ENCODE measurements around the gene GRK5.

- TF ChIP-seq CTCF (conservative IDR thresholded peaks at IDR 0.05; ENCODE audit: low read depth, low read length) (no peak), EZH2 (IDR thresholded peaks at IDR 0.05; ENCODE audit: borderline replicate concordance, low read depth, low read length, poor library complexity, severe bottlenecking) (no peak)
Observed at GRCh38 chr10:119473771-119474170, 266.4 kb downstream of the GRK5 start.
